GM10248 (cell line): Measurements from ENCODE around the gene PLCD1.
A peak's percentile ranks its signal among the peaks of the same experiment; 100 is the strongest.

Experiments
- CTCF ChIA-PET: fragments of 300-600 bp; sonication (Branson Sonifier 250); formaldehyde crosslinking; extraction: SDS; loops from one replicate; lab custom pipeline; 2021; ENCODE audit warnings: antibody characterized with exemption; lab: Yijun Ruan, JAX
- POLR2A ChIA-PET: fragments of 350-650 bp; sonication (Branson Sonifier 250); formaldehyde crosslinking; extraction: SDS; loops from one replicate; lab custom pipeline; 2020; ENCODE audit warnings: antibody characterized with exemption; lab: Yijun Ruan, JAX
- DNase-seq: peaks from one replicate; pipeline ENCODE4 v3.0.0; 2012; ENCODE audit errors: extremely low spot score
- CTCF ChIP-seq: IDR thresholded peaks from 2 replicates; pipeline ENCODE4 v1.5.1; 2012; ENCODE audit warnings: mild to moderate bottlenecking, low read depth; ENCODE audit errors: extremely low read depth, missing control alignments, control extremely low read depth

The PLCD1 gene

DNA sequence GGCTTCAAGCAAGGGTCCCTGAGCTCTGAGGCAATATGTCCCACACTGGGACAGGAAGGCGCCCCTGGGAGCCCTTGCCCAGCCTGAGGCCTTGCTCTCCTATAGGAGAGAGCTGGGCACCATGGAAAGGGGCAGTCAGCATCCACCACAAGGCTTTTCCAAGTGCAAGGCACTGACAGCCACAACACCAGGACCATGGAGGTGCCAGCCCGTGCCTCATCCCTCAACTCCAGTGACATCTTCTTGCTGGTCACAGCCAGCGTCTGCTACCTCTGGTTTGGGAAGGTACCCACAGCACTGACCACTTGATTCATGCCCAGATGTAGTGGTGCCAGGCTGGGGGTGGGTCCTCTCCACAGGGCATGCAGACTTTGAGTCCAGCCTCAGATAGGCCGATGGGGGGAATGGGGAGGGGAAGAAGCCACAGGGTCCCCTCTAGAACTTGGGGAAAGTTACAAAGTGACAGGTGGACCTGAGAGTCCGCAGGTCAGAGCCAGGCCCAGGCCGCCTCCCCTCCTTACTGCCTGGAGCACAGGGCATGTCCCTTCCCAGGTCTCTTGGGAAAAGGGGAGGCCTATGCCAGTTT is 27.1 kb downstream of the PLCD1 start:
- ChIA-PET CTCF (interaction anchor here (0.8 to 4.2 kb wide), 5 partner anchors 11 to 147 kb away, joined by 3 to 42 read pairs (median 3); no protein-coding TSS in a partner anchor), POLR2A (no interaction called here)
- no peak for TF ChIP-seq CTCF
- DNase-seq = no peak

DNA sequence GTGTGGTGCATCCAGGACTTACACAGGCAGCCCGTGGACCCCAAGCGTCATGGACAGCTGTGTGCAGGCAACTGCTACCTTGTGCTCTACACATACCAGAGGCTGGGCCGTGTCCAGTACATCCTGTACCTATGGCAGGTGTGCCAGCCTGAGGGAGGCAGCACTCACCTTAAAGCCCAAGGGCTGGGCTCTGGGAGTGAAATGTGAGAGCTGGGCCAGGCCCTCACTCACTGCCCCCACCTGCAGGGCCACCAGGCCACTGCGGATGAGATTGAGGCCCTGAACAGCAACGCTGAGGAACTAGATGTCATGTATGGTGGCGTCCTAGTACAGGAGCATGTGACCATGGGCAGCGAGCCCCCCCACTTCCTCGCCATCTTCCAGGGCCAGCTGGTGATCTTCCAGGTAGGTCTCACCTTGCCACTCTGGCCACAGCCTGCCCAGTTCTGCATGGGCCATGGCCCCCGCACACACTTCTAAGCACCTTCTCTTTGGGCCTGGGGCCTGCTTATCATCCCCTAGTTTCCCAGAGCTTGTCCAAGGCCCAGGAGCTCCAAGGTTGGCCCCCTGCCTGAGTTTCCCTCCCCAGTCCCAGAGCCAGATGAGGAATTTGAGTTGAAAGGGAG is 27.9 kb downstream of the PLCD1 start:
- peak; percentile 26 for TF ChIP-seq CTCF
- DNase-seq = no peak
- ChIA-PET POLR2A (no interaction called here), CTCF (interaction anchor here (0.7 to 4.2 kb wide), 6 partner anchors 11 to 146 kb away, joined by 3 to 42 read pairs (median 3); no protein-coding TSS in a partner anchor)

DNA sequence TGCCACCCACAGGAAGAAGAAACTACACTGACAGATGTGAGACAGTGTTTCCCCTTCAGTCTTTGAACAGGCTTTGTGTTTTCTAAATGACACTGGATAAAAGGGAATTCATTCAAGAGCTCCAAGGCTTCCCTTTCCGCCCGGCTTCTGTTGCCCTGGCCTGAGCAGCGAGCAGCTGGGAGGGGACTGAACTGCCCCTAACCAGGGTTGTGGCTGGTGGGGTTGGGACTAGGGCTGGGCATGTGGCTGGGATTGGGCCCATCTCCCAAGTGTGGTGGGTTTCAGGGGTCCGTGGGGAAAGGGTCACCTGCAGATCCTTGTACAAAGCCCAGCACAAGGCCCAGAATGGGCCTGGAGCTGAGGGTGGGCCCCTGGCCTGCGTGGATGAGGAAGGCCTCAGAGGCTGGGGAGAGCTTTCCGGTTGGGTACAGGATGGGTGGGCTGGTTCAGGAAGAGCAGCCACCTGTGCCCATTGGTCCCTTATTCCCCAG is 28.4 kb downstream of the PLCD1 start:
- POLR2A ChIA-PET = no interaction called here
- TF ChIP-seq CTCF = no peak
- DNase-seq = no peak
- CTCF ChIA-PET = interaction anchor here (0.7 to 4.2 kb wide), 4 partner anchors 26 to 146 kb away, joined by 3 to 42 read pairs (median 8); no protein-coding TSS in a partner anchor

DNA sequence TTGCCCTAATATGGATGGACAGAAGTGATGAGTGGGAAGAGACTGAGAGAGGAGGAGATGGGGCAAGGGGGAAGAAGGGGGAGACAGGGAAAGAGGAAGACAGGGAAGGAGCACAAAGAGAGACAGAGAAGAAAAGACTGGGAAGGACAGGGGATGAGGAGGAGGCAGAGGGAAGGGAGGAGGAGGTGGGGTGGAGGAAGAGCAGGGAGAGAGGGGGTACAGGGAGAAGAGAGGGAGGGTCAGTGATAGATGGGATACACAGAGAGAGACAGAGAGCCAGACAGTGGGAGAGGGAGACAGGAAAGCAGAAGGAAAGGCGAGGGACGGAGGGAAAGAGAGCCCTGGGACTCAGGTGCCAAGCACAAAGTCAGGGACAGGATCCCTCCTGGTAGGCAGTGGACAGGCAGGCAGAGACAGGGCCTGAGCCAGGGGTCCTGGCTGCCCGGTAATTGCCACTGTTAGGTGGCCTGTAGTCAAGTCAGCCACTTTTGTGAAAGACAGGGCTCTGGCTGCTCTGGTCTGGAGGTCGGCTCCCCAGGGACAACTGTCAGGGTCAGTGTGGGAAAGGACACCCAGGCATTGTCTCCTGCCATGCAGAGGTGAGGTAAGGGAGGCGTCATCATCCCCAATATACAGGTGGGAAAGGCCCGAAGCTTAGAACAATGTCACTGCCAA is 29.1 kb downstream of the PLCD1 start:
- no peak for DNase-seq
- no peak for TF ChIP-seq CTCF
- ChIA-PET CTCF (interaction anchor here (1.5 to 4.2 kb wide), 2 partner anchors 25 to 32 kb away, joined by 3 to 42 read pairs; no protein-coding TSS in a partner anchor), POLR2A (no interaction called here)

- ChIA-PET CTCF (no interaction called here), POLR2A (no interaction called here)
- no peak for TF ChIP-seq CTCF
- no peak for DNase-seq
Measured at GRCh38 chr3:37999836-38000235, 29.6 kb downstream of the PLCD1 start.

DNA sequence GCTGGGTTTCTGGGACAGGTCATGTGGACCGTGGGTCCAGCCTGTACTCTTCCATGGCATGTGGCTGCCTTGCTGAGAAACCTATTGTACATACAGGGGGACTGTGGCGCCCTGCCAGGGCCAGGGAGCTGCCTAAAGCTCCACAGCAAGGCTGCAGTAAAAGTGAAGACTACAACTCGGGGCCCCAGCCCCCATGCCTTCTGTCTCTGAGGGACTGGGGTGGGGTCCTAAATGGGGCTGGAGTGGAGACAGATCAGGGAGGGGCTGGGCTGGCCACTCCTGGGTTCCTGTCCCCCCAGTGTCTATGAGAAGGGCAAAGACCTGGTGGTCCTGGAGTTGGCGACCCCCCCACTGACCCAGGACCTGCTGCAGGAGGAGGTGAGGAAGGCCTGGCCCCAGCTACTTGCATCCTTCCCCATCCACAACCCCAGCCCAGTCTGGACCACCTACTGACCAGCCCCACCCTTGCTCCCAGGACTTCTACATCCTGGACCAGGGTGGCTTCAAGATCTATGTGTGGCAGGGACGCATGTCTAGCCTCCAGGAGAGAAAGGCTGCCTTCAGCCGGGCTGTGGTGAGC is 31.6 kb downstream of the PLCD1 start:
- CTCF ChIA-PET = interaction anchor here (1.2 to 3.0 kb wide), 10 partner anchors 10 to 146 kb away, joined by 3 to 19 read pairs (median 6); partner anchors contain the start of gene ACAA1

More for the DNA sequence above, 31.6 kb downstream of the PLCD1 start:
- TF ChIP-seq CTCF = no peak
- no peak for DNase-seq
- POLR2A ChIA-PET = no interaction called here
